ENCODE results near the gene NES. TPM values are rescaled to one million over a fixed set of nuclear protein-coding genes. Genes with fewer than 3 reads are reported as not detected.

NES gene
- total RNA-seq, 1 donor from 2014 or later = 76.8 TPM

DNA sequence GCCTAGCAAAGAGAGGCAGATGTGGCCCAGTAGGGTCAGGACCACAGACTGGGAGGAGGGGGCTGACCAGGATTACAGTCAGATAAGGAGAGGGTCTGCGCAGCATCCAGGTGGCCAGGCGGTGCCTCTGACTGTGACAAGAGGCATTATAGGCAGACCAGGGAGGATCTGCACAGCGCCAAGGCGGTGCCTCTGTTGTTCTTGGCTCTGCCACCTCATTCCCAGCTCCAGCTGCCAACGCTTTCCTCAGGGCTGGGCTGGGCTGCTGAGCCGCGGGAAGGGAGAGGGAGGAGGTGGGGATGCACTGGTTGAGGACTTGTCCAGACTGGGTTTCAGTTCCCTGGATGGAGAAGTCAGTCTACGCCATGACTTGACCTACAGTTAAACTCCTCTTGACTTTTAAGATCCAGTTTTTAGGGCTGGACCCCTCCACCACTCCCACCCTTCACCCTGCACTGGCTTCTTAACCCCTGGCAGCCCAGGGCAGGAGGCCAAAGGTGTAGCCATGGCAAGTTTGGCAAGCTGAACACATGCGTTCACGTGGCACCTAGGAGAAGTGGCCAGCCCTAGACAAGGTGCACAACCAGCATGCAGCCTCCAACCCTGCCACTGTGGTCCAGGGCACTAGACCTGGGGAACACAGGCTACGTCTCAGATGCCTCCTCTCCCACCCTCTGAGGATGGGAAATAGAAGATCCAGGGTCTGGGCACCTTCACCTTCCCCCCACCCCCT is 32.7 kb upstream of the NES start:
- Histone ChIP-seq H3K27me3 (ENCODE audit: control insufficient read depth, insufficient read depth, low read length) (no peaks in the 10 kb centered on the region), H3K4me3 (ENCODE audit: low read depth, low read length) (no peak overlapping the region), H3K36me3 (ENCODE audit: control insufficient read depth, insufficient read depth, low read length) (no peaks in the 10 kb centered on the region)
- DNase-seq (ENCODE audit: low read depth) = no peak
- TF ChIP-seq, protein P1, sequence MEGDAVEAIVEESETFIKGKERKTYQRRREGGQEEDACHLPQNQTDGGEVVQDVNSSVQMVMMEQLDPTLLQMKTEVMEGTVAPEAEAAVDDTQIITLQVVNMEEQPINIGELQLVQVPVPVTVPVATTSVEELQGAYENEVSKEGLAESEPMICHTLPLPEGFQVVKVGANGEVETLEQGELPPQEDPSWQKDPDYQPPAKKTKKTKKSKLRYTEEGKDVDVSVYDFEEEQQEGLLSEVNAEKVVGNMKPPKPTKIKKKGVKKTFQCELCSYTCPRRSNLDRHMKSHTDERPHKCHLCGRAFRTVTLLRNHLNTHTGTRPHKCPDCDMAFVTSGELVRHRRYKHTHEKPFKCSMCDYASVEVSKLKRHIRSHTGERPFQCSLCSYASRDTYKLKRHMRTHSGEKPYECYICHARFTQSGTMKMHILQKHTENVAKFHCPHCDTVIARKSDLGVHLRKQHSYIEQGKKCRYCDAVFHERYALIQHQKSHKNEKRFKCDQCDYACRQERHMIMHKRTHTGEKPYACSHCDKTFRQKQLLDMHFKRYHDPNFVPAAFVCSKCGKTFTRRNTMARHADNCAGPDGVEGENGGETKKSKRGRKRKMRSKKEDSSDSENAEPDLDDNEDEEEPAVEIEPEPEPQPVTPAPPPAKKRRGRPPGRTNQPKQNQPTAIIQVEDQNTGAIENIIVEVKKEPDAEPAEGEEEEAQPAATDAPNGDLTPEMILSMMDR (IDR thresholded peaks at IDR 0.05; ENCODE audit: insufficient read depth, low read length, poor library complexity, severe bottlenecking) = no peak

DNA sequence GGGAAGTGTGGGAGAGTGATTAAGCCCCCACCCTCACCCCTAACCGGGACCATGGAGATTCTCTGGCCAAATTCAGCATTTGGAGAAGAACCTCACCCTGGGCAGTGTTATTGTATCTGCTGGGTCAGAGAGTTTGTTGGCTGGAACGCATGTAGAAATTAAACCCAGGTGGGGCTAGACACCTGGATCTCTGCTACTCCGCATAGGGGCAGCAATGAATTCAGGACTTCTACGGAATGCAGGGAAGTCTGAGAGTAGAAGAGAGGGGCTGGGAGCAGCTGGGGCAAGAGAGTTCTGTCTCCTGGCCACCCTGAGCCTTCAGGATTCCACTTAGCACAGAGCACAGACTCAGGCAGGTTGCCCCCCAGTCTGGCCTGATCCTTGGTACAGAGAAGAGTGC is 31.8 kb upstream of the NES start:
- no peak for DNase-seq (ENCODE audit: low read depth)
- Histone ChIP-seq H3K36me3 (ENCODE audit: control insufficient read depth, insufficient read depth, low read length) (no peaks in the 10 kb centered on the region), H3K27me3 (ENCODE audit: control insufficient read depth, insufficient read depth, low read length) (no peaks in the 10 kb centered on the region), H3K4me3 (ENCODE audit: low read depth, low read length) (no peak overlapping the region)
- TF ChIP-seq, protein P1 (IDR thresholded peaks at IDR 0.05; ENCODE audit: insufficient read depth, low read length, poor library complexity, severe bottlenecking) = no peak

DNA sequence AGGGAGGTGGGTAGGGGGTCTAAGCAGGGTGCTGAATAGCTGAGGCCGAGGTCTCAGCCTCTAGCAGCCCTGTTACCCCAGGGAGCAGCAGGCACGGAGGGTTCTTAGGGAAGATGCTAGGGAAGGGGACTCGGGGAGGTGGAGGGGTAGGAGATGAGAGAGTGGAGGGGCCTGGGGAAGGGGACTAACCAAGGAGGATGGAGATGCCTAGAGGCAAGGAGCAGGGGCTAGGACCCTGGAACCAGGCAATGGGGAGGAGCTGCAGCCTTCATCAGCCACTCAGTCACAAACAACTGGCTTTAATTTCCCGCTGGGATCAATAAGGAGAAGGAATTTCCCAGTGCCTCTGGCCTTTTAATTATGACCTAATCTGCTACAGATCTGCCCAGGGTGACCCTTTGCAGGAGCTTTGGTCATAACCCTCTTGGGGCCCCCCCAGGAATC is 31.0 kb upstream of the NES start:
- TF ChIP-seq, protein P1 (IDR thresholded peaks at IDR 0.05; ENCODE audit: insufficient read depth, low read length, poor library complexity, severe bottlenecking) = no peak
- Histone ChIP-seq H3K4me3 (ENCODE audit: low read depth, low read length) (no peak overlapping the region), H3K36me3 (ENCODE audit: control insufficient read depth, insufficient read depth, low read length) (no peaks in the 10 kb centered on the region)

DNA sequence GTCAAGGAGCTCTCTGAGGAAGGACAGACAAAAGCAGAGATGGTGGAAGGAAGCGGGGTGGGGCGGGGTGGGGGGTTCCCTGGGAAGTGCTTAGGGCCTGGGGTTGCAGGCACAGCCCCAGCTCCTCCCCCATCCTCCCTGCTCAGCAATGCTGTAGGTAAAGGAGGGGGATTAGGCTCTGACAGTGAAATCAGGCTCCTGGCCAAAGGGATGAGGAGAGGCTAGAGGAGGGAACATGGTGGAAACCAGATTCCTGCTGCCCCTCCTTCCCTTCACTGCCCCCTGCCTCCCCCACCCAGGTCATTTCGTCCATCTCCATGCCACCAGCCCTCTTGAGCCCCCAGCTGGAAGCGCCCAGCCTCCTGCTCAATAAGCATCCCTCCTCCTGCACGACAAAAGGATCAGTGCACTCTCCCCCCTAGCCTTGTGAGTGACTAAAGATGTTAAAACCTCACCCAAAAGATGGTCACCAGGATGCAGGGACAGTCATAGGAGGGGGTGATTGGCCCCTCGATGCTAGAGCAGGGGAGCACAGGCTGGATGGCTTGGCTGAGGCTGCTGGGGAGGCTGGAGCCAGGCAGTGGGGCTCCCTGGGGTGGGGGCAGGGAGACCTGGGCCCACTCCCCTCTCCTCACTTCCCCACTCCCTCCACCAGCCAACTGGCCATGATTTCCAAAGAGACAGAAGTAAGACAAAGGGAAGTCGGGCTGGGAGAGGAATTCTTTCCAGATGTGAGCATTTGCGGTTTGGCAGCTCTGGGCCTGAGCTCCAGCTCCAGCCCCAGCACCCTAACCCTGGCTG is 30.4 kb upstream of the NES start:
- TF ChIP-seq, protein P1 (IDR thresholded peaks at IDR 0.05; ENCODE audit: insufficient read depth, low read length, poor library complexity, severe bottlenecking) = no peak
- H3K36me3 ChIP-seq (ENCODE audit: control insufficient read depth, insufficient read depth, low read length) = no peaks in the 10 kb centered on the region
- H3K4me3 ChIP-seq (ENCODE audit: low read depth, low read length) = no peak overlapping the region
- H3K27me3 ChIP-seq (ENCODE audit: control insufficient read depth, insufficient read depth, low read length) = no peaks in the 10 kb centered on the region
- DNase-seq (ENCODE audit: low read depth) = no peak

More for the DNA sequence above, 31.0 kb upstream of the NES start:
- DNase-seq (ENCODE audit: low read depth) = no peak
- H3K27me3 ChIP-seq (ENCODE audit: control insufficient read depth, insufficient read depth, low read length) = no peaks in the 10 kb centered on the region

DNA sequence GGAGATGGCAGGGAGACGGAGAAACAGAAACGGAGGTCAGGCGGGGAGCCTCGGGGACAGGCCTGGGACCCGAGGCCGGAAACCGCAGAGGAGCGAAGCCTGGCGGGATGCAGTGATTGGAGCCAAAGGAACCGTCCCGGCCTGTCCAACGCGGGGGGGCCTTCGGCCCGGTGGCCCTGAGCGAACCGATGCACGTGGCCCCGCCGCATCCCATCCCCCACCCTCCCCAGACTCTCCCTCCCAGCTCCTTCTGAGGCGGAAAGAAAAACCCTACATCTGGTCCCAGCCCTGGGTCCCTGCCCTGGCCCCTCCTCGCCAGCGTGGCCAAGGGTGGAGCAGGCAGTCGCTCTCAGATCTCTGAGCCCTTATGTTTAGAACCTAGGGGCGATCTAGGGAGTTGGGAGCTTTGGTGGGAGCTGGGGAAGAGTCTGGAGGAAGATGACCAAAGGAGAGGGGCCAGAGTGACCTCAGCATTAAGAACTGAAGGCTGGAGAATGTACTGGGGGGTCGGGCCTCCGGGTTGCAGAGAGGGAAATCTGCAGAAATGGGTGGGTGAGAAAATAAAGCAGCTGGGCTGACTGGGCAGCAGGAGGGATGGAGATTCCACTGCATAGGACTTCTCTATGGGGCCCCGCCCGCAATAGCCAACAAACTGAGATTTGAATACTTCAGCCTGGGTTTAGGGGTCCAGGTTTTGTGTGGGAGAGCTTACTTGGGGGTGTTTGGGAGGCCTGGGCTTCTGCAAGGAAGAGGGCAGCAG is 29.6 kb upstream of the NES start:
- no peak for DNase-seq (ENCODE audit: low read depth)
- TF ChIP-seq, protein P1 (IDR thresholded peaks at IDR 0.05; ENCODE audit: insufficient read depth, low read length, poor library complexity, severe bottlenecking) = no peak
- peak overlapping the region; percentile 21 for H3K4me3 ChIP-seq (ENCODE audit: low read depth, low read length)

More for the DNA sequence above, 29.6 kb upstream of the NES start:
- H3K27me3 ChIP-seq (ENCODE audit: control insufficient read depth, insufficient read depth, low read length) = no peaks in the 10 kb centered on the region
- no peaks in the 10 kb centered on the region for H3K36me3 ChIP-seq (ENCODE audit: control insufficient read depth, insufficient read depth, low read length)

All from kidney epithelial cell (primary cell).